22Rv1 (cell line): ENCODE data around the gene KCND2.

Experiments
- H3K27ac ChIP-seq: fragments of 450-650 bp; 2 replicates; pipeline ENCODE4 v1.5.1; 2017
- CTCF ChIP-seq: fragments of 450-650 bp; IDR thresholded peaks from 2 replicates; pipeline ENCODE4 v1.5.1; 2017; ENCODE audit warnings: mild to moderate bottlenecking
- ZFX ChIP-seq: fragments of 450-650 bp; IDR thresholded peaks from 2 replicates; pipeline ENCODE4 v1.6.1; 2017; ENCODE audit warnings: antibody characterized with exemption, borderline replicate concordance

The KCND2 gene

DNA sequence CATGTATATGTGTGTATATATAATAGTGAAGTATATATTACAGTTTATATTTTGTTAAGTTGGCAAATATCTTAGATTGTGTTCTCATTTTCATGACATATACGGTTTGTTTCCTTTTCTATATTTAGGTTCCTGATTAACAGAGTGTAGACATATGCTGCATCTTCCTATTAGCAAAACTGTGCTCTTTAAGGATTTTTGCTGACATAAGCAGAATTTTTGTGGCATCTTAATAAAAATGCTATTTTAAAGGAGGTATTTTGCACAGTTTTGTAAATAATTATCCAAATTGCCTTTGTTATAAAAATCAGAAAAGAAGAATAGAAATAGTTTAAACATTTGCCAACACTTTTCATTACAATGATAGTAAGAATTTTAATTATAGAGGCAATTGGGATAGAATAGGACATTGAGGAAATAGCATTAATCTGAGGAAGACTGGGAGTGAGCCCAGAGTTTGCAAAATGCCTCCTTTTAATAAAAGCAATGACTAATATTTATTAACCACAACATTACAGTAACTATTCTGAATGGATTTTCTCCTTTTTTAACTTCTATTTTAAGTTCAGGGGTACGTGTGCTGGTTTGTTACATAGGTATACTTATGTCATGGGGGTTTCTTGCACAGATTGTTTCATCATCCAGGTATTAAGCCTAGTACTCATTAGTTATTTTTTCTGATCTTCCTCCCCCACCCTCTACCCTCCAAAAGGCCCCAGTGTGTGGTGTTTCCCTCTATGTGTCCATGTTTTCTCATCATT, 38.2 kb downstream of the KCND2 start:
- TF ChIP-seq CTCF (no peak), ZFX (no peak)
- no peak overlapping the region for H3K27ac ChIP-seq

GRCh38 chr7:120320218-120320961, 47.4 kb downstream of the KCND2 start:
- no peak for TF ChIP-seq ZFX
- TF ChIP-seq CTCF, result no peak
- no peak overlapping the region for H3K27ac ChIP-seq

GRCh38 chr7:120327054-120327453, 54.1 kb downstream of the KCND2 start:
- no peak overlapping the region for H3K27ac ChIP-seq

DNA sequence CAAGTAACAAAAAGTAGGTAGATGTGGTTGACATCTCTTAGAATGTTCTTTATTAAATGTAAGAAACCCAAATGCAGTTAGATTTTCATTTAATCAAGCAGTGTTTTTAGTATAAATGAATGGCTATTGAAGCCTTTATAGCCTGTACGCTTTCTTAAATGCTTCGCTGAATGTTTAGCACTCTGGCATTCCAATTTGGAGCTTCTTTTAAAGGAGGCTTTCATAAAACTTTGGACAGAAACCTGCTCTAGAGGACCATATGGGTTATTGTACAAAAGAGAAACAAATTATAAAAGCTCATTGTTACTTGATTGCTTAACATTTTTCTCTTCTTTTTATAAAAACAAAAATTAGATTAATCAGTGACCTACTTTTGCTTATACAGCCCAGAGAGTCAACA, 59.5 kb downstream of the KCND2 start:
- no peak overlapping the region for H3K27ac ChIP-seq
- TF ChIP-seq CTCF (no peak), ZFX (no peak)

More at GRCh38 chr7:120327054-120327453, 54.1 kb downstream of the KCND2 start:
- TF ChIP-seq CTCF (no peak), ZFX (no peak)

- TF ChIP-seq ZFX (no peak), CTCF (no peak)
- no peak overlapping the region for H3K27ac ChIP-seq
Measured at GRCh38 chr7:120334475-120334874, 61.5 kb downstream of the KCND2 start.

- no peak for TF ChIP-seq ZFX
- TF ChIP-seq CTCF, result peak; percentile 95
- H3K27ac ChIP-seq, result no peak overlapping the region
Measured at GRCh38 chr7:120337308-120337907, 64.4 kb downstream of the KCND2 start.
